Lower leg skin (tissue), 4 donors: Measurements from ENCODE around the gene SLC45A3. TPM values are rescaled to one million over a fixed set of nuclear protein-coding genes. Genes with fewer than 3 reads are reported as not detected.
A peak's percentile ranks its signal among the peaks of the same experiment; 100 is the strongest.

ENCODE experiments used
- DNase-seq, 2 donors: peaks; one replicate each; pipeline ENCODE4 v3.0.0-alpha.2; 2019; ENCODE audit warnings: low spot score in 2 of 2
- H3K4me3 ChIP-seq: fragments of 200-600 bp; sonication (generic); 2 replicates; pipeline ENCODE4 v1.5.1; 2017; ENCODE audit warnings: mild to moderate bottlenecking, low read depth; ENCODE audit not compliant: poor library complexity, severe bottlenecking
- POLR2A ChIP-seq, 2 donors: fragments of 450-650 bp; IDR thresholded peaks; one replicate each; pipeline ENCODE4 v1.6.1; 2016 to 2017; ENCODE audit warnings: antibody characterized with exemption in 2 of 2, mild to moderate bottlenecking in 1 of 2, moderate library complexity in 1 of 2
- WGBS, 2 donors: methylation state at CpG; one replicate each; pipeline ENCODE4 v1.1.5; 2018; 5-methylcytosine and 5-hydroxymethylcytosine counted together
- intact Hi-C: fragments of 100-400 bp; cut with DNase I; formaldehyde crosslinking; loops from one replicate; pipeline ENCODE4 v1.15.0; 2023; ENCODE audit warnings: low total_unique reads
- total RNA-seq, 4 donors: library from RNA; depleted of rRNA; stranded (reverse); fragments of >200 nt; gene quantifications; one replicate each; pipeline ENCODE4 v1.1.0, GENCODE V29; 2016
- TF ChIP-seq, protein P1 (sequence below), 3 donors: fragments of 450-650 bp; IDR thresholded peaks; one replicate each; pipeline ENCODE4 v1.5.1; 2016; ENCODE audit warnings: antibody characterized with exemption in 3 of 3, mild to moderate bottlenecking in 3 of 3, moderate library complexity in 2 of 3

Gene SLC45A3
- total RNA-seq, 4 donors from 2014 or later, result 1.9 to 5.1 (median 3.1) TPM

- WGBS, 2 donors, result 87 to 91% methylated on average over 1 of the region's 1 CpG
- no peak overlapping the region for H3K4me3 ChIP-seq
- no peak for DNase-seq
- intact Hi-C loops, result no loop called here
- TF ChIP-seq POLR2A (IDR thresholded peaks at IDR 0.05), result no peak
- TF ChIP-seq, protein P1, sequence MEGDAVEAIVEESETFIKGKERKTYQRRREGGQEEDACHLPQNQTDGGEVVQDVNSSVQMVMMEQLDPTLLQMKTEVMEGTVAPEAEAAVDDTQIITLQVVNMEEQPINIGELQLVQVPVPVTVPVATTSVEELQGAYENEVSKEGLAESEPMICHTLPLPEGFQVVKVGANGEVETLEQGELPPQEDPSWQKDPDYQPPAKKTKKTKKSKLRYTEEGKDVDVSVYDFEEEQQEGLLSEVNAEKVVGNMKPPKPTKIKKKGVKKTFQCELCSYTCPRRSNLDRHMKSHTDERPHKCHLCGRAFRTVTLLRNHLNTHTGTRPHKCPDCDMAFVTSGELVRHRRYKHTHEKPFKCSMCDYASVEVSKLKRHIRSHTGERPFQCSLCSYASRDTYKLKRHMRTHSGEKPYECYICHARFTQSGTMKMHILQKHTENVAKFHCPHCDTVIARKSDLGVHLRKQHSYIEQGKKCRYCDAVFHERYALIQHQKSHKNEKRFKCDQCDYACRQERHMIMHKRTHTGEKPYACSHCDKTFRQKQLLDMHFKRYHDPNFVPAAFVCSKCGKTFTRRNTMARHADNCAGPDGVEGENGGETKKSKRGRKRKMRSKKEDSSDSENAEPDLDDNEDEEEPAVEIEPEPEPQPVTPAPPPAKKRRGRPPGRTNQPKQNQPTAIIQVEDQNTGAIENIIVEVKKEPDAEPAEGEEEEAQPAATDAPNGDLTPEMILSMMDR (IDR thresholded peaks at IDR 0.05), result no peak
Measured at GRCh38 chr1:205650241-205650640, 30.1 kb downstream of the SLC45A3 start.

DNA sequence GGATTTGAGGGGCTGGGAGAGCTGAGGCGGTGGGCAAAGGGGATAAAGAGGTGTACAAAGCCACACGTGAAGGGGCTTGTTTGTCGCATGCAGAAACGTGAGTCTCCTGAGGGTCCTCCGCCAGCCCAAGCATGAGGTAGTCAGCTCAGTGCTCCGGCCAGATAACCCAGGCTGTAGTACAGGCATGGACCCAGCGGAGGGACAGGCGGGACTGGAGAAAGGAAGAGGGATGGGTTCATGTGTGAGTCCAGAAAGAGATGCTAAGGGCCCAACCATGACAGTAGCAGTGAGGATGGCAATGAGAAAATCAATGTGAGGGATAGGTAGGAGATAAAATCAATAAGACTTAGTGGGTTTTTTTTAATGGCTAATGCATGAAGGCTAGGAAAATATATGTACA, 34.8 kb downstream of the SLC45A3 start:
- TF ChIP-seq, protein P1 (IDR thresholded peaks at IDR 0.05), result no peak
- TF ChIP-seq POLR2A (IDR thresholded peaks at IDR 0.05), result no peak
- no peak overlapping the region for H3K4me3 ChIP-seq
- peak in 1 of 2 donors; percentile 53 for DNase-seq
- intact Hi-C loops, result no loop called here
- 87 to 89% methylated on average over 8 of the region's 8 CpGs for WGBS, 2 donors

DNA sequence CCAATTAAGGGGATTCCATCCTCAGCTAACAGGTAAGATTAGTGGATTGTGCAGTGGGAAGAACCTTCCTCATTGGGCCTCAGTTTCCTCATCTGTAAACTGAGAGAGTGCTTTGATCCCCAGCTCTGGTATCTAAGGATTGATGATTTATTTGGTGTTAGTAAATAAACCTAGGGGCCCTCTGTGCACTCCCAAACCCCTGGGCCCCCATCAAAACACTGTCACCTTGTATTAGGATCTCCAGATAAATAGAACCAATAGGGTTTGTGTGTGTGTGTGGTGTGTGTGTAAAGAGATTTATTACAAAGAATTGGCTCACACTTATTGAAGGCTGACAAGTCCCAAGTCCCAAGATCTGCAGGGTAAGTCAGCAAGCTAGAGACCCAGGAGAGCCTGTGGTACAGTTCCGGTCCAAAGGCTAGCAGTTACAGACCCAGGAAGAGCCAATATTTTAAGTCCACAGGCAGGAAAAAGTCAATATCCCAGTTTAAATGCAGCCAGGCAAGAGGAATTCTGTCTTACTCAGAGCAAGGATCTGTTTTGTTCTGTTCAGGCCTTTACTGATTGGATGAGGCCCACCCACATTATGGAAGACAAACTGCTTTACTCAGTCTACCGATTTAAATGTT, 37.5 kb downstream of the SLC45A3 start:
- TF ChIP-seq POLR2A (IDR thresholded peaks at IDR 0.05), result no peak
- TF ChIP-seq, protein P1 (IDR thresholded peaks at IDR 0.05), result no peak
- 94 to 95% methylated on average over 2 of the region's 2 CpGs for WGBS, 2 donors
- peak in 1 of 2 donors; percentile 23 for DNase-seq
- no peak overlapping the region for H3K4me3 ChIP-seq
- intact Hi-C loops, result no loop called here

- 100% methylated on average over 1 of the region's 1 CpG for WGBS, 2 donors
- intact Hi-C loops, result no loop called here
- no peak for DNase-seq
- no peak for TF ChIP-seq POLR2A (IDR thresholded peaks at IDR 0.05)
- TF ChIP-seq, protein P1 (IDR thresholded peaks at IDR 0.05), result no peak
- H3K4me3 ChIP-seq, result no peak overlapping the region
Measured at GRCh38 chr1:205639567-205639966, 40.7 kb downstream of the SLC45A3 start.

GRCh38 chr1:205637854-205638468, 42.3 kb downstream of the SLC45A3 start:
- H3K4me3 ChIP-seq, result no peak overlapping the region
- 88 to 89% methylated on average over 9 of the region's 9 CpGs for WGBS, 2 donors
- peak in 1 of 2 donors; percentile 71 for DNase-seq
- intact Hi-C loops, result no loop called here
- TF ChIP-seq, protein P1 (IDR thresholded peaks at IDR 0.05), result no peak
- no peak for TF ChIP-seq POLR2A (IDR thresholded peaks at IDR 0.05)
